D341Med (cell line): Measurements from ENCODE around the gene FILIP1L.

Experiments used
- DNase-seq: peaks from one replicate; pipeline ENCODE4 v3.0.0; 2012; ENCODE audit warnings: low spot score

Gene FILIP1L

GRCh38 chr3:100042166-100042981 lies 71.9 kb downstream of the FILIP1L start:
- DNase-seq: no peak

GRCh38 chr3:100041328-100041749 lies 73.0 kb downstream of the FILIP1L start:
- DNase-seq: no peak

GRCh38 chr3:100040451-100041225 lies 73.7 kb downstream of the FILIP1L start:
- no peak for DNase-seq

GRCh38 chr3:100039075-100039474 lies 75.2 kb downstream of the FILIP1L start:
- no peak for DNase-seq

- no peak for DNase-seq
Measured at GRCh38 chr3:100033903-100034471, 80.3 kb downstream of the FILIP1L start.

GRCh38 chr3:100033184-100033583 lies 81.1 kb downstream of the FILIP1L start:
- DNase-seq: no peak

GRCh38 chr3:100032243-100032642 lies 82.1 kb downstream of the FILIP1L start:
- DNase-seq: no peak

GRCh38 chr3:100030914-100031425 lies 83.3 kb downstream of the FILIP1L start:
- DNase-seq: no peak

GRCh38 chr3:100030346-100030745 lies 84.0 kb downstream of the FILIP1L start:
- DNase-seq: no peak

GRCh38 chr3:100029689-100030088 lies 84.6 kb downstream of the FILIP1L start:
- no peak for DNase-seq

GRCh38 chr3:100029052-100029451 lies 85.2 kb downstream of the FILIP1L start:
- DNase-seq: no peak

- DNase-seq: no peak
Measured at GRCh38 chr3:100027321-100027720, 87.0 kb downstream of the FILIP1L start.

- no peak for DNase-seq
Measured at GRCh38 chr3:100024520-100025303, 89.6 kb downstream of the FILIP1L start.

- no peak for DNase-seq
Measured at GRCh38 chr3:100023595-100023994, 90.7 kb downstream of the FILIP1L start.

- no peak for DNase-seq
Measured at GRCh38 chr3:100023150-100023549, 91.2 kb downstream of the FILIP1L start.

GRCh38 chr3:100022506-100022905 lies 91.8 kb downstream of the FILIP1L start:
- DNase-seq: no peak

- no peak for DNase-seq
Measured at GRCh38 chr3:100020876-100021644, 93.2 kb downstream of the FILIP1L start.

GRCh38 chr3:100019719-100020118 lies 94.6 kb downstream of the FILIP1L start:
- DNase-seq: no peak

- DNase-seq: no peak
Measured at GRCh38 chr3:100018806-100019205, 95.5 kb downstream of the FILIP1L start.

GRCh38 chr3:100010087-100010417 lies 104.2 kb downstream of the FILIP1L start:
- no peak for DNase-seq
